KMS-11 (cell line): Measurements from ENCODE around the gene SFXN2.
"Not testable (repeated sequence)": the region's sequence is repeated elsewhere in the genome, so short reads cannot be mapped to it uniquely, and the experiment has no call there.

Experiments used
- H2AFZ ChIP-seq: fragments of 200-600 bp; sonication (generic); 2 replicates; pipeline ENCODE4 v1.6.1; 2016; ENCODE audit warnings: antibody characterized with exemption, mixed run types, low read depth
- H3K27ac ChIP-seq: fragments of 200-600 bp; sonication (generic); 2 replicates; pipeline ENCODE4 v1.6.1; 2016; ENCODE audit warnings: mild to moderate bottlenecking, mixed run types
- H3K27me3 ChIP-seq: fragments of 200-600 bp; sonication (generic); 2 replicates; pipeline ENCODE4 v1.6.1; 2017; ENCODE audit warnings: mild to moderate bottlenecking, low read depth, mixed run types, moderate library complexity; ENCODE audit not compliant: insufficient read depth
- H3K36me3 ChIP-seq: fragments of 200-600 bp; sonication (generic); 2 replicates; pipeline ENCODE4 v1.6.1; 2017; ENCODE audit warnings: mild to moderate bottlenecking, mixed run types; ENCODE audit not compliant: insufficient read depth
- H3K4me1 ChIP-seq: fragments of 200-600 bp; sonication (generic); 2 replicates; pipeline ENCODE4 v1.6.1; 2016; ENCODE audit warnings: mild to moderate bottlenecking, low read depth, mixed run types; ENCODE audit not compliant: poor library complexity, severe bottlenecking
- H3K4me2 ChIP-seq: fragments of 200-600 bp; sonication (generic); 2 replicates; pipeline ENCODE4 v1.7.0; 2016; ENCODE audit warnings: mild to moderate bottlenecking, mixed run types
- H3K4me3 ChIP-seq: fragments of 200-600 bp; sonication (generic); IDR thresholded peaks from 2 replicates; pipeline ENCODE4 v1.6.1; 2017; ENCODE audit warnings: low read depth, low read length, mixed read lengths; ENCODE audit not compliant: insufficient read depth
- H3K79me2 ChIP-seq: fragments of 200-600 bp; sonication (generic); 2 replicates; pipeline ENCODE4 v1.6.1; 2016; ENCODE audit warnings: low read depth, mixed run types; ENCODE audit not compliant: insufficient read depth
- H3K9ac ChIP-seq: fragments of 200-600 bp; sonication (generic); 2 replicates; pipeline ENCODE4 v1.6.1; 2016; ENCODE audit warnings: mild to moderate bottlenecking, mixed run types
- H4K20me1 ChIP-seq: fragments of 200-600 bp; sonication (generic); 2 replicates; pipeline ENCODE4 v1.6.1; 2016; ENCODE audit warnings: mild to moderate bottlenecking, mixed run types; ENCODE audit not compliant: insufficient read depth
- TF ChIP-seq, protein P1 (sequence below): fragments of 200-600 bp; sonication (generic); conservative IDR thresholded peaks from 2 replicates; pipeline ENCODE4 v1.6.1; 2017; ENCODE audit warnings: low read depth, mild to moderate bottlenecking, antibody characterized with exemption, low read length, moderate library complexity, mixed read lengths

SFXN2 gene

DNA sequence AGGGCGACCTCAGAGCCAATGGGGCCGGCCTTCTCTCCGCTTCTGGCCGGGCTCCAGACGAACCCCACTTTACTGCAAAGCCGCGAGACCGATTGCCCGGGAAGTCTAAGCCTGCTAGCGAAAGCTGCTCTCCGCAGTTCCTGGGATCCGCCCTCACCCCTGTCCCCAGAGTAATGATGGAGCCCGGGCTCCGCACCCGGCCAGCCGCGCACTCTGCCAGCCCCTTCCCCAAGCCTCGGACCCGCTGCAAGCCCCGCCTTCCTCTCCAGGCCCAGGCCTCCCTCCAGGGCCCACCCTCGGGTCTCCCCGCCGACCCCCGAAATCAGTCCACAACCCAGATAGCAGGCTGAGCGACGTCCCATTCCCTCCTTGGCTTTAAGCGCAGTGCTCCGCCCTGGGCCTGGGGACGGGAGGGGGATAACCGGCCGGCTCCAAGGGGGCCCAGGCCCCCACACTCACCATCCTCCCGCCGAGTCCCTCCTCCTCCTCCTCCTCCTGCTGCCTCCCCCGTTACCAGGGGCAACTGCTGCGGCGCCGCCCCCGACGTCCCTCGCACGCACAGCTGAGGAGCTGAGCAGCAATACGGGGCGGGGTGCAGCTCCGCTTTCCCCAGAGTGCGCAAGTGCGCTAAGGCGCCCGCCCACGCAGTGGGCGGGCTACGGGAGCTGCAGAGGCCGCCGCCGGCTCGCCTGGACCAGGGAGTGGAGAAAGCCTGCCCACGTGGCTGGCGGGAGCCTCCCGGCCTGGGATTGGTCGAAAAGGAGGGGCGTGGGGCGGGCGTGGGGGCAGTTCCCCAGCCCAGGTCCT lies 419 bp upstream of the SFXN2 start, which contains the start of gene ARL3:
TSS of gene ARL3 (minus strand) at position 584 of the 807 bp plus-strand sequence. CDS start at position 462, 122 bp downstream.
- H3K27me3 ChIP-seq, result no peaks in the 10 kb centered on the region
- H3K79me2 ChIP-seq, result peaks cover 33% of the 10 kb centered on the region
- H2AFZ ChIP-seq, result peak within 1 kb of the TSS; percentile 94
- peak within 1 kb of the TSS; percentile 77 for H3K9ac ChIP-seq
- H3K4me3 ChIP-seq, result no peak within 1 kb of the TSS
- H3K27ac ChIP-seq, result peak within 1 kb of the TSS; percentile 71
- no peaks in the 10 kb centered on the region for H3K36me3 ChIP-seq
- H3K4me1 ChIP-seq, result peaks cover 37% of the 10 kb centered on the region
- peak within 1 kb of the TSS; percentile 92 for H3K4me2 ChIP-seq
- no peaks in the 10 kb centered on the region for H4K20me1 ChIP-seq
- TF ChIP-seq, protein P1, sequence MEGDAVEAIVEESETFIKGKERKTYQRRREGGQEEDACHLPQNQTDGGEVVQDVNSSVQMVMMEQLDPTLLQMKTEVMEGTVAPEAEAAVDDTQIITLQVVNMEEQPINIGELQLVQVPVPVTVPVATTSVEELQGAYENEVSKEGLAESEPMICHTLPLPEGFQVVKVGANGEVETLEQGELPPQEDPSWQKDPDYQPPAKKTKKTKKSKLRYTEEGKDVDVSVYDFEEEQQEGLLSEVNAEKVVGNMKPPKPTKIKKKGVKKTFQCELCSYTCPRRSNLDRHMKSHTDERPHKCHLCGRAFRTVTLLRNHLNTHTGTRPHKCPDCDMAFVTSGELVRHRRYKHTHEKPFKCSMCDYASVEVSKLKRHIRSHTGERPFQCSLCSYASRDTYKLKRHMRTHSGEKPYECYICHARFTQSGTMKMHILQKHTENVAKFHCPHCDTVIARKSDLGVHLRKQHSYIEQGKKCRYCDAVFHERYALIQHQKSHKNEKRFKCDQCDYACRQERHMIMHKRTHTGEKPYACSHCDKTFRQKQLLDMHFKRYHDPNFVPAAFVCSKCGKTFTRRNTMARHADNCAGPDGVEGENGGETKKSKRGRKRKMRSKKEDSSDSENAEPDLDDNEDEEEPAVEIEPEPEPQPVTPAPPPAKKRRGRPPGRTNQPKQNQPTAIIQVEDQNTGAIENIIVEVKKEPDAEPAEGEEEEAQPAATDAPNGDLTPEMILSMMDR, result no peak; the same call in 1 of the 2 replicates

DNA sequence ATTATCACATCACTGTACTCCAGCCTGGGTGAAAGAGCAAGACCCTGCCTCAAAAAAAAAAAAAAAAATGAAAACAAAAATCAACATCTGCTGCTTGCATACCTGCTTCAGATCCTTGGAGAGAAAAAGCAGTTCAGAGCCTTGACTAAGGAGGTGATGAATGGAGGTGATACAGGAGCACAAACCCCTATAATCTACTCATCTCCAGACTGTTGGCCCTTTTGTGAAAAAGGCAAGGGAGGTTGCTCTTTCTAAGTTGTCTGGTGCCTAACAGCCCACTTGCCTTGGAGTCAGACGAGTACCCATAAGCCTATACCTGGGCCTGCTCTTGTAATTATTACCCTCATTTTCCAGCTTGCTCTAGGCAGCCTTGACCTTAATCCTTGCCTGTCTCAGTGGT lies 1.4 kb downstream of the SFXN2 start:
- Histone ChIP-seq H3K4me1 (peaks cover 44% of the 10 kb centered on the region), H3K79me2 (peaks cover 39% of the 10 kb centered on the region), H3K27me3 (no peaks in the 10 kb centered on the region), H3K36me3 (no peaks in the 10 kb centered on the region), H3K27ac (no peak overlapping the region), H3K4me2 (peak overlapping the region; percentile 92; the same call in 1 of the 2 replicates), H4K20me1 (no peaks in the 10 kb centered on the region), H3K9ac (no peak overlapping the region), H3K4me3 (no peak overlapping the region), H2AFZ (no peak overlapping the region)
- TF ChIP-seq, protein P1, result no peak

DNA sequence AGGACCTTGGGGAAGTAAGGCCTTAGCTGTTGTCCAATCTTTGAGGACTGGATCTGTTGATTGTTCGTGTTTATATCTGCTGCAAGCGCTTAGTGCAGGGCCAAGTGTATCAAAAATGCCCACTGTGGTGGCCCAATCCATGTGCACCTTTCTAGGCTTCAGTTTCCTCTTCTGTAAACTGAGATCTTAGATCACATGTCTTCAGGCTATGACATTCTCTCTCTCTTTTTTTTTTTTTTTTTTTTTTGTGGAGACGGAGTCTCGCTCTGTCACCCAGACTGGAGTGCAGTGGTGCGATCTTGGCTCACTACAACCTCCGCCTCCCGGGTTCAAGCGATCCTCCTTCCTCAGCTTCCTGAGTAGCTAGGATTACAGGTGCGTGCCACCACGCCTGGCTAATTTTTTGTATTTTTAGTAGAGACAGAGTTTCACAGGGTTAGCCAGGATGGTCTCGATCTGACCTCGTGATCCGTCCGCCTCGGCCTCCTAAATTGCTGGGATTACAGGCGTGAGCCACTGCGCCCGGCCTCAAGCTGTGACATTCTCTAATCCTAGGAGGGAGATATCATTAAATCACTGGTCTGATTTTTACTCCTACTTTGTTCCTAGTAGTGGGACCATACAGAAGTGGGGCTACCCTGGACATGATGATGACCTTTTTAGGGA lies 2.6 kb downstream of the SFXN2 start:
- H4K20me1 ChIP-seq, H3K4me3 ChIP-seq, H3K36me3 ChIP-seq, H3K27me3 ChIP-seq, H2AFZ ChIP-seq, H3K9ac ChIP-seq, H3K4me2 ChIP-seq, H3K27ac ChIP-seq: not testable (repeated sequence)
- Histone ChIP-seq H3K4me1 (peaks cover 40% of the 10 kb centered on the region), H3K79me2 (peaks cover 37% of the 10 kb centered on the region)

DNA sequence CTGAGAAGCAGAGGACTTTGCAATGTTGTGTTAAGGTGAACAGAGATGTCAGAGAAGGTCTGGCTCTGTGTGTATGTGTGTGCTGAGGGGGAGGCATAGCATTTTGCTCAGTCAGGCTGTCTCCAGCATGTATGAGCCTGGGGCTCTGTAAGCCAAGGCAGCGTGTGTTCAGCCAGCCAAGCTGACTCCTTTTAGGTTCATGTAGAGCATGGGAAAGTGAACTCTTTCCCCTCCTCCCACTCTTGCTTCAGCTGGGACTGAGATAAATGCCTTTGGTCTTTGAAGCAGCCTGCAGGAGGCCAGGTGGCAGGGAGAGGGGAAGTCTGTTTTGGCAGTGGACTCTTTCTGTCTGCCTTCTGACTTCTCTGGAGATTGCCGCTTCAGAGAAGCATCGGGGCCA lies 3.8 kb downstream of the SFXN2 start:
- Histone ChIP-seq H3K4me3 (no peak overlapping the region), H3K27me3 (no peaks in the 10 kb centered on the region), H3K79me2 (peaks cover 30% of the 10 kb centered on the region), H3K4me2 (no peak overlapping the region), H3K9ac (no peak overlapping the region), H2AFZ (no peak overlapping the region), H4K20me1 (no peaks in the 10 kb centered on the region), H3K4me1 (peaks cover 30% of the 10 kb centered on the region), H3K36me3 (no peaks in the 10 kb centered on the region), H3K27ac (no peak overlapping the region)
- TF ChIP-seq, protein P1, result no peak
